ENCODE data around the gene KLHDC4.

- TF ChIP-seq, protein P1, sequence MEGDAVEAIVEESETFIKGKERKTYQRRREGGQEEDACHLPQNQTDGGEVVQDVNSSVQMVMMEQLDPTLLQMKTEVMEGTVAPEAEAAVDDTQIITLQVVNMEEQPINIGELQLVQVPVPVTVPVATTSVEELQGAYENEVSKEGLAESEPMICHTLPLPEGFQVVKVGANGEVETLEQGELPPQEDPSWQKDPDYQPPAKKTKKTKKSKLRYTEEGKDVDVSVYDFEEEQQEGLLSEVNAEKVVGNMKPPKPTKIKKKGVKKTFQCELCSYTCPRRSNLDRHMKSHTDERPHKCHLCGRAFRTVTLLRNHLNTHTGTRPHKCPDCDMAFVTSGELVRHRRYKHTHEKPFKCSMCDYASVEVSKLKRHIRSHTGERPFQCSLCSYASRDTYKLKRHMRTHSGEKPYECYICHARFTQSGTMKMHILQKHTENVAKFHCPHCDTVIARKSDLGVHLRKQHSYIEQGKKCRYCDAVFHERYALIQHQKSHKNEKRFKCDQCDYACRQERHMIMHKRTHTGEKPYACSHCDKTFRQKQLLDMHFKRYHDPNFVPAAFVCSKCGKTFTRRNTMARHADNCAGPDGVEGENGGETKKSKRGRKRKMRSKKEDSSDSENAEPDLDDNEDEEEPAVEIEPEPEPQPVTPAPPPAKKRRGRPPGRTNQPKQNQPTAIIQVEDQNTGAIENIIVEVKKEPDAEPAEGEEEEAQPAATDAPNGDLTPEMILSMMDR (conservative IDR thresholded peaks at IDR 0.05; ENCODE audit: low read depth, low read length) = no peak
- no peak for TF ChIP-seq EZH2phosphoT487 (IDR thresholded peaks at IDR 0.05; ENCODE audit: borderline replicate concordance, low read length)
Measured at GRCh38 chr16:87800497-87800896, 34.7 kb upstream of the KLHDC4 start.
